ENCODE measurements around the gene FECH. TPM values are rescaled to one million over a fixed set of nuclear protein-coding genes. Genes with fewer than 3 reads are reported as not detected.

FECH gene, protein sequence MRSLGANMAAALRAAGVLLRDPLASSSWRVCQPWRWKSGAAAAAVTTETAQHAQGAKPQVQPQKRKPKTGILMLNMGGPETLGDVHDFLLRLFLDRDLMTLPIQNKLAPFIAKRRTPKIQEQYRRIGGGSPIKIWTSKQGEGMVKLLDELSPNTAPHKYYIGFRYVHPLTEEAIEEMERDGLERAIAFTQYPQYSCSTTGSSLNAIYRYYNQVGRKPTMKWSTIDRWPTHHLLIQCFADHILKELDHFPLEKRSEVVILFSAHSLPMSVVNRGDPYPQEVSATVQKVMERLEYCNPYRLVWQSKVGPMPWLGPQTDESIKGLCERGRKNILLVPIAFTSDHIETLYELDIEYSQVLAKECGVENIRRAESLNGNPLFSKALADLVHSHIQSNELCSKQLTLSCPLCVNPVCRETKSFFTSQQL
- 39.4 and 45.3 TPM in 2 replicates for total RNA-seq

DNA sequence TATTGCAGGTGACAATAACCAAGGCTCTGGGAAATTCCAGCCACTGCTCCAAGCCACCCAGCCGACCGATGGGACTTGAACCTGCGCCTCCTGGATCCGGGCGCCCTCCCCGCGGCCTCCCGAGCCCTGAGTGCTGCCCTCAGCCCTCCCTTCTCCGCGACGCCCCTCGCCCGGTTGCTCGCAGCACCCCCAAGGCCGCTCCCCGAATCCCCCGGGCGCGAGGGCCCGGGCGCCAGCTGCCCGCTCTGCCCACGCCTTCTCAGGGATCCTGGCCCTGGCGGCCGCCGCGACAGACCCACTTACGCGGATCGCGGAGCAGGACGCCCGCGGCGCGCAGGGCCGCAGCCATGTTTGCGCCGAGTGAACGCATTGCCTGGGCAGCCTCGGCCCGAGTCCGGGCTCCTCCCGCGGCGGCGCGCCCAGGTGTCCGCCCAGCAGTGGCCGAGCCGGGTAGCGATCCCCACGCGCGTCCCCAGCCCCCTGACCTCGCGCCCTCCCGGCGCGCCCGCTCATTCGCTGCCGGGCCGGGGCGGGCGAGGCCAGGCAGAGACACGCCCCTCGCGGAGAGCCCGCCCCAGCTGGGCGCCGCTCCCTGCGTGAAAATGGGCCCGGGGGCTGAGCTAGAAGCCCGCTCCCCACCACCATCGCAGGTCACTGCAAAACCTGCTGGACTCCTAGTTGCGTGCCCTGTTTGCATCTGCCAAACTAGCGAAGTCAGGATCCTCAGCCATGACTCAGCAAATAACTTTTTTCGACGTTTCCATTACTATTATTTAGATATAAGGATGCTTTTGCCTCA, at the start of gene FECH:
TSS of gene FECH (minus strand) at position 452 of the 799 bp plus-strand sequence. CDS start at position 370, 82 bp downstream.

Other genes starting within 250 kb of the FECH start
- not detected in 2 replicates for gene ST8SIA3, start 234.1 kb downstream of the FECH start, total RNA-seq
- gene ONECUT2, start 151.3 kb downstream of the FECH start, total RNA-seq, result under 0.01 TPM in 1 of 2 replicates, not detected in the other
- 117 and 133 TPM in 2 replicates for gene NARS1, start 35.1 kb upstream of the FECH start, total RNA-seq
- 52.8 and 63.3 TPM in 2 replicates for gene ATP8B1, start 216.6 kb upstream of the FECH start, total RNA-seq

All from hair follicle dermal papilla cell (primary cell).